ENCODE data around the gene FBN3.

Gene FBN3

DNA sequence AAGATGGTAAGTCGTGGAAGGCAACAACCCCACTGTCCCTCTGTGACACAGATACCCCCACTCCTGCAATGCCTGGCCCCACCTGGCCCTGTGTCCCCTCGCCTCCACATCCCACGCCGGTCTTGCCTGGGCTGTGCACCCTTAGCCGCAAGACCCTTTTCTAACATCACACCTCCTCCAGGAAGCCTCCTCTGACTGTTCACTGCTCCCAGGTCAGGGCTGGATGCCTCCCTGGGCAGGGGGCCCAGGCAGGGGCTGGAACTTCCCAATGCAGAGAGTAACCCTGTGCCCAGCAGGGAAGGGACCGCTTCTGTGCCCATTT lies 1.3 kb downstream of the FBN3 start:
- no peak for ATAC-seq

DNA sequence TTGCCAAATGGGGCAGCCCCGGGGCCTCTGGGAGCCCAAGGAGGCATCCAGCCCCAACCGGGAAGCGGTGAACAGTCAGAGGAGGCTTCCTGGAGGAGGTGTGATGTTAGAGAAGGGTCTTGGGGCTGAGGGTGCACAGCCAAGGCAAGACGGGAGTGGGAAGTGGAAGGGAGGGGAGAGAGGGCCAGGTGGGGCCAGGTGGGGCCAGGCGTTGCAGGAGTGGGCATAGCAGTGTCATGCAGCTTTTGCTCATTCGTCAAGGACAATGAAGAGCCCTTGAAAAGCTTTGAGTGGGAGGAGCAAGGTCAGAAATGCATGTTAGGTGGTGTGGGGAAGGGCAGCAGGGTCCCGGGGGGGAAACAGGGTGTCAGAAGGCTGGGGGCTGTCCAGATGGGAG lies 1.8 kb downstream of the FBN3 start:
- no peak for ATAC-seq

DNA sequence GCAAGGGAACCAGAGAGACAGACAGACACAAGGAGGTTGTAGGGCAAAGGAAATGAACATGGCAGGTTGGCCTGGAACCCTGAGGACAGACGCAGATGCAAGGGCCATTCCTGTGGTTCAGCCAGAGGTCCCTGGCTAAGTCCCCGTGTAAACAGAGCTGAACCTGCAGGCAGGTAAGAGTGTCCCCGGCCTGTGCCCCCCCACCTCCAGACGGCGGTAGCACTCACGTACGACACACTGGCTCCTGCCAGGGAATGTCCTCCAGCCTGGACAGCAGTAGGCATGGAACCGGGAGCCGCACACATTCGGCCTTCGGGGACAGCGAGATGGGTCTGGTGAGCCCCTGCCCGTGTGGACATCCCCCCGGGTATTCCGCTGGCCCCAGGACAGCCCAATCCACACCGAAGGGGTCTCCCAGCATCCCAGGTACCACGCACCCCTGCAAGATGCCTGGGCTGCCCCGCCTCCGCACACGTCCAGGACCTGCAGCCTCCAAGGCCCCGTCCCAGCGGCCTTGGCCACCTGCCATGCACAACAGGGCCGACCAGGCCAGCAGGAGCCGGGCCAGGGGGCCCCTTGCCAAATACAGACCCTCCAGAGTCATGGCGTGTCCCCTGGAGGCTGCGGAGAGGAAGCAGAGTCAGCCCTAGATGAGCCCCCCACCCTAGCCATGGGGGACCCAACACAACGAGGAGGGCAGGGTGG lies 2.4 kb downstream of the FBN3 start:
- ATAC-seq, result no peak

DNA sequence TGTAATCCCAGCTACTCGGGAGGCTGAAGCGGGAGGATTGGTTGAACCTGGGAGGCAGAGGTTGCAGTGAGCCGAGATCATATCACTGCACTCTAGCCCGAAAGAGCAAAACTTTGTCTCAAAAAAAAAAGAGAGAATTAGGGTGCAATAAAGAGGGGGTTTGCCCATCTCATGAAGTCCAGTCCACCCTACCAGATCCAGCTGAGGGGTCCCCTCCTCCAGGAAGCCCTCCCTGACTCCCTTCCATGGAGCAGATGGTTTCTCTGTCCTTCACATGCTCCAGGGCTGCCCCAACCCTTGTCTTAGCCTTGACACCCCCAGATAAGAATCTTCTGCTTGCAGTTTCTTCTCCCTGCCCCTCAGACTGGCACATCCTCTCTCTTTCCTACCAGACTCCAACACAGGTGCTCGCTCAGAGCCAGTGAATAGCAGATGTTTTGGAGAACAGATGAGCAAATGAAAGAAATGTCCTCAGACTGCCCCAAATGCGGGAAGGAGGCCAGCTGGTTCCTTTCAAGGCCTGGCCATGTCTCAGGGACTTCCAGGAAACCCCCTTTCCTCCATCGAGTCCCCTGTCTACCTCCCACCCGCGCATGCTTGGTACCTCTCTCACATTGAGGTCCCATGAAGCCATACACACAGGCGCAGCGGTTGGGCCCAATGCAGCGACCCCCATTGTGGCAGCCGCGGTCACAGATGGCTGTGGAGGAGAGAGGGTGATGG lies 5.0 kb downstream of the FBN3 start:
- ATAC-seq, result no peak

DNA sequence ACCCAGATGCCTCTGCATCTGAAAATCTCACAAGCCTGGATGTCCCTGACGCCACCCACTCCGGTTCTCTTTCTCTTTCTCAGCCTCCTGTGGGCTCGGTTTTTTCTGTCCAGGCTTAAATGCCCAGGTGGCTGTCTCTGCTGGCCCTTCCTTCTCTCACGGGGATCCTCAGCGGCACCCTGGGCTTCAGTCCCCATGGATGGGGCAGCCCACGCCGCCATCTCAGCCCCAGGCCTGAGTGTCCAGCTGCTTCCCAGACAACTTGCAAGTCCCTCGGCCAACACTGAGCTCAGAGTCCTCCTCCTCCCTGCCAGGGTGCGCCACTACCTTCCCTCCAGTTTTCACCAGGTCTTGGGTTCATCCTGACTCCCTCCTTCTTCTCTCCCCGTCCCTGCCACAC lies 6.4 kb downstream of the FBN3 start:
- no peak for ATAC-seq

DNA sequence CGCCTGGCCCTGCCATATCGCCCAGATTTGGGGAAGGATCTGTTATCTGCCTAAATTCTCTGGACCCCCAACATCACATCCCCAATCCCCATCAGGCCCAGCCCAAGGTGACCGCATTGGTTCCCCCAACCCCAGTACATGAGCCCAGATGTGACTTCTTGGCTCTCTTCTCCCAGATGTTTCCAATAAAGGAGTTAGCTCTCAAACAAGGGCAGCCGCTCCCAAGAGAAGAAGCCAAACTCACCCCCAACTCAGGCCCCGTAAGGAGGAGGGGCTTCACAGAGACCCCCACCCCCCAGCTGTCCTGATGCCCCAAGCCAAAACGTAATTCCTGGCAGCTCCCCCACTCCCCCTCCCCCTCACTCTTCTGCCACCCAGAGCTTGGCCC lies 6.9 kb downstream of the FBN3 start:
- ATAC-seq, result no peak

DNA sequence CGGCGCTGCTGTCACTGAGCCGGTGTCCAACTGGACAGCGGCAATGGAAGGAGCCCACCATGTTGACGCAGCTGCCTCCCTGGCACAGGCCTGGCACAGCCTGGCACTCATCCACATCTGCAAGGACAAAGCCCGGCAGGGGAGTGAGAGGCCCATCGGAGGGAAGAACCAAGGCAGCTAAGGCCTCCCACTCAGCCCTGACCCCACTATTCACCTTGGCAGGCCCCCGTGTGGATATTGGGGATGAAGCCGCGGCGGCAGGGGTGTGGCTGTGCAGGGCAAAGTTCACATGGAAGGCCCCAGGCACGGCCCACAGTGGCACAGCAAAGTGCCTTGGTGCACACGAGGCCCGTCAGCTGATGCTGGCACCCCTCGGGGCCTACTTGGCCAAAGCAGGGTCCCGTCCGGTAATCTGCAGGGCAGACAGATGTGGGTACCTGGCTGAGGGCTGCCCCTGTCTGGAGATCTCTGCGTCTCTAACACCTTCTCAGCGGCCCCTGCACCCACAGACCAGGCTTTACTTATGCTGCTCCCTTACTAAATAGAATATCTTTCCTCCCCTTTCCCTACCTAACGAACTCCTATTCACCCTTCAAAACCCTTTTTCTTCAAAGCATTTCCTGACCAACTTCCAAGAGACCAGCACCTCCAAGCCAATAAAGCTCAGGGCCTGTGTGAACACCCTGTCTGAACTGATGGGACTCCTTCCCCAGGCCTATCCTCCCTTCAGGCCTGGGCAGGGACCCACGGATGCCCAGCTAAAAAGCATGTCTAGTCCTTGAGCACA lies 7.5 kb downstream of the FBN3 start:
- no peak for ATAC-seq

DNA sequence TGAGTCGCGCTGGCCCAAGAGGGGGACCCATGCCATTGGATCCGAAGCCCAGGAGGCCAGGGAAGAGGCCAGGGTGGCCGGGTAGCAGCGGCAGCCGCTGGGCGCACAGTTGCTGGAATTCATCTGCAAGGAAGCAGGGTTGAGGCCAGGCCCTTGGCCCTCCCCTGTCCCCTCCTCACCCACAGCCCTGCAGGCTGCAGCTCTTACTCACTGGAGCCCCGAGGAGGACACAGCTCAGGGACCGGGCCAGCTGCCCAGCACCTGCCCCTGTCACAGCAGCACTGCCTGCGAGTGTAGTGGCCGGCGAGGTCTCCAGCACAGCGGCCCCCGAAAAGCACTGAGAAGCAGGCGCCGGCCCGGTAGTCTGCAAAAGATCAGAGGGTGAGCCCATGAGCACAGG lies 11.2 kb downstream of the FBN3 start:
- ATAC-seq, result no peak

DNA sequence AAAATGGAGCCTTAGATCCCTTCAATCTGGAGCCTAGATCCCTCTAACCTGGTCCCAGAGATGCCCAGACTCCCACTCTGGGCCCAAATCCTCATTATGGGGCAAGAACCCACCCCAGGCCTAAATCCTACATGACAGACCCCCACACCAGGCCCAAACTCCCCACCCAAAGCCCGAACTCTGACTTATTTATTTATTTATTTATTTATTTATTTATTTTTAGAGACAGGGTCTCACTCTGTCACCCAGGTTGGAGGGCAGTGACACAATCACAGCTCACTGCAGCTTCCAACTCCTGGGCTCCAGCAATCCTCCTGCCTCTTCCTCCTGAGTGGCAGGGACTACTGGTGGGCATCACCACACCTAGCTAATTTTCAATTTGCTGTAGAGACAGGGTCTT lies 12.0 kb downstream of the FBN3 start:
- no peak for ATAC-seq

DNA sequence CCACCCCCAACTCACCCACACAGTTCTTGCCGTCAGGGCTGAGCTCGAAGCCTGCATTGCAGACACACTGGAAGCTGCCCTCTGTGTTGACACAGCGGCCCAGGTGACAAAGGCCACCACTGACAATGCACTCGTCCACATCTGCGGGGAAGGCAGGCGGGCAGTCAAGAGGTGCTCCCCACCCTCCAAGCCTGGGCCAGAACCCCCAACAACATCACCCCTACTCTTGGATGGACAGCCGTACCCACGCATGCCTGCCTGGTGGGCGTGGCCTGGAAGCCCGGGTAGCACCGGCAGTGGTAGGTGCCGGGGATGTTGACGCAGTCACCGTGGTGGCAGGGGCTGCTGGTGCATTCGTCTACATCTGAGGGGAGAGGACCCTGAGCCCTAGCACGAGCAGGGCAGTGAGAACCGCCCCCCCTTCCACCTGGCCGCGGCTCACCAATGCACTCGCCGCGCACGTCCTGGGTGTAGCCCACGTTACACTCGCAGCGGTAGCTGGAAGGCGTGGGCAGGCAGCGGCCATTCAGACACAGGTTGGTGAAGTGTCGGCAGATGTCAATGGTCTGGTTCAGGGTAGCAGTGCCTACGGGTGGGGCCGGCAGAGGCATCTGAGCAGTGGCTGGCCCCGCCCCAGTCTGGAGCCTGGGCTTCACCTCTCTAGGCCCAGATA lies 13.3 kb downstream of the FBN3 start:
- ATAC-seq, result no peak

DNA sequence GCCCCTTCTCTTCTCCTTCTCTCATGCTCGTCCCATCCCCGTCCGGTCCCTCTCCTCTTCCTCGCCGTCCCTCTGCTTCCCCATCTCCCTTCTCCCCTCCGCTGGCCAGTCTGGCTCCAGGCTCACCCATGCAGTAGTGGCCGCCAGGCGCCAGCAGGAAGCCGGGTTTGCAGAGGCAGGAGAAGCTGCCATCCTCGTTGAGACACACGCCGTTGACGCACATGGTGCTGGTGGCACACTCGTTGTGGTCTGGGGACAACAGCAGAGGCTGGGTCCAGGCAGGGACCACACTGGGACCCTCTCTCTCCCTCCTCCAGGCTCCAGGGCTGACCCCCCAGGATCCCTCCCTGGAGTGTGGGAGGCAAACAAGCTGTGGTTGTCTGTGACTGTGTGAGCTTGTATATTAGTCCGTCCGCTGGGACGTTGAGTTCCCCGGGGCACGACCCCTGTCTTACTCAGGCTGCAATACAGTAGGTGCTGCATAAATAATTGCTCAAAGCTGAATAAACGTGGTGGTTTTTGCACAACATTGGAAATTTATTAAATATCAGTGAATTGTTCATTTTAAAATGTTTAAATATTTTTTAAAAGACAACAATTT lies 16.4 kb downstream of the FBN3 start:
- no peak for ATAC-seq

DNA sequence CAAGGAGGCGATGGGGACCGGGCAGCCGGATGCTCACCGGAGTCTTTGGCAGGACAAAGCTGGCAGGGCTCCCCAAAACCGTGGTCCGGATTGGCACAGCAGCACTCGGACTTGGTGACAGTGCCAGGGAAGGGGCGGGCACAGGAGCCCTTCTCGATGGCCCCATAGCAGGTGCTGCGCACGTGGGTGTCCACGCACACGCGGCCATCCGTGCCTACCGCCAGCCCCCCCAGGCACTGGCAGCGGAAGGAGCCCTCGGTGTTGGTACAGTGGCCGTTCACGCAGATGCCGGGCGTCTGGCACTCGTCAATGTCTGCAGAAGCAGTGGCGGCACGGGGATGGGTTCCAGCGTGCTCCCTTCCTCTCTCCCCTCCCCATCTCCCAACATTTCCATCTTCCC lies 17.9 kb downstream of the FBN3 start:
- no peak for ATAC-seq

DNA sequence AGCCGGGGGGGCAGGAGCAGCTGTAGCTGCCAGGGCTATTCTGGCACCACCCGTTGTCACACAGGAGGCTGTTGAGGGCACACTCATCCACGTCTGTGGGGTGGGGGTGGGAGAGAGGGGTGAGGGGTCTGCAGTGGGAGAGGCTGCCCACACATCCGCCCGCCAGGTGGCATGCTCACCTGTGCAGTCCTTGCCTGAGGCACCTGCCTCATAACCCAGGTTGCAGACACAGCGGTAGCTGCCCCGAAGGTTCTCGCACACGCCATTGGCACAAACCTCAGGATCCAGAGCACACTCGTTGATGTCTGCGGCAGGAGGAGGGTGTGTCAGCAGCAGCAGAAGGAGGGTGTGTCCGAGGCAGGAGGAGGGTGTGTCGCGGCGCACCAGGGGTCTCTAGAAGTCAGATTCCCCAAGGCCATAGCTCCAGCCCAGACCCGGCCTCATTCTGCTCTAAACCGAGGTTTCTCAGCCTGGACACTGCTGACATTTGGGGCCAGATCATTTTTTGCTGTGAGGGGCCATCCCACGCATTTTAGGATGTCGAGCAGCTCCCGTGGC lies 20.3 kb downstream of the FBN3 start:
- ATAC-seq, result no peak

DNA sequence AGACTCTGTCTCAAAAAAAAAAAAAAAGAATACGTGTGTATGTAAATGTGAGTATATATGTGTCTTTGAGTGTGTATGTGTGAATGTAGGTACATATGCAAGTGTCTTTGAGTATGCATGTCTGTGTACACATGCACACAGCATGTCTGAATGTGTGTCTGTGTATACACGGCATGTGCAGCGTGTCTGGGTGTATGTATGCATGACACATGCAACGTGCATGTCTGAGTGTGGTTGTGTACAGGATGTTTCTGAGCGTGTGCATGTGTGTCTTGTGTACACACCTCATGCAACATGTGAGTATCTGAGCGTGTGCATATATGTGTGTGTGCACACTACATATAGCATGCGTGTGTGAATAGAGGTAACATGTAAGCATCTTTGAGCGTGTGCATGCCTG lies 20.8 kb downstream of the FBN3 start:
- no peak for ATAC-seq

DNA sequence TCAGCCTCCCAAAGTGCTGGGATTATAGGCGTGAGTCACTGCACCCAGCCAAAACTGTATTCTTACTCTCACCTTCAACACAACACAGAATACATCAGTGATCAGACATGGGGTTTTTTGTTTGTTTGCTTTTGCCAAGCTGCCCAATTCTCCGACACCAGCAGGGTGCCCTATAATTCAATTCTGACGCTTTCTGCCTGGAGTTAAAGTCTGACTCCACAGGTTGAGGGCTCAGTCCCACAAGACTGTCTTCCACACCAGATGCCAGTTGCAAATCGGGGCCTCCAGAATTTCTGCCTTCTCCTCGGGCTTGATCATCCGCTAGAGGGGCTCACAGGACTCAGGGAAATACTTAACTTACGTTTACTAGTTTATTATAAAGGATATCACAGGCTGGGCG lies 22.1 kb downstream of the FBN3 start:
- ATAC-seq, result no peak

DNA sequence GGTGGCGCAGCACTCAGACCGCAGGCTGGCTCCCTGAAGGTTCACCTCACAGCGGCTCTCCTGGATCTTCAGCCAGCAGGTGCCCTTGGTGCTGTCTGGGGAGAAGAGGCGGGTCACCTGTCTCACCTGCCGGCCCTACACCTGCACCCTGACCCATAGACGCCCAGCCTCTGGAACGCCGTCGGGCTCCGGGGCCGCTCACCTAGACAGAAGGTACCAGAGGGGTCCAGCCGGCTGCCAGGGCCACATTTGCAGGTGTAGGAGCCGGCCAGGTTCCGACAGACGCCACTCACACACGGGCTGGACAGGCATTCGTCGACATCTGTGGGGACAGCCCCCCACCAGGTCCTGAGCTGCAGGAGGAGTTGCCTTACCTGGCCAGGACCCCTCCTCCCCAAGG lies 22.9 kb downstream of the FBN3 start:
- ATAC-seq, result no peak

DNA sequence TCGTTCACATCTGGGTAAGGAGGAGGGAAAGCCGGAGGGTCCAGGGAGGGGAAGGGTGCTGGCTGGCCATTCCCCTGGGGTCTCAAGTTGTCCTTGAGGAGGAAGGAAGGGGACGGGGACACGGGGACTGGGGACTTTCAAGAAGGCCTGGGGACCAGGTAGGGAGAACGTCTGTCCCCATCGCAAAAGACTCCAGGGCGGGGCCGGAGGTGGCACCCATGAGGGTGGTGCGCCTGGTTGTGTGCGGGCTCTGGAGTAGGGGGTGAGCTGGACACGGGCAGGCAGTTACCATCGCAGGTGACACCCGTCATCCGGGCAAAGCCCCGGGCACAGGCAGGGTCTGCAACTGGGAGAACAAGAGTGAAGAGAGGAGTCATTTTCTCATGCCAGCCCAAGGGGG lies 23.4 kb downstream of the FBN3 start:
- no peak for ATAC-seq

DNA sequence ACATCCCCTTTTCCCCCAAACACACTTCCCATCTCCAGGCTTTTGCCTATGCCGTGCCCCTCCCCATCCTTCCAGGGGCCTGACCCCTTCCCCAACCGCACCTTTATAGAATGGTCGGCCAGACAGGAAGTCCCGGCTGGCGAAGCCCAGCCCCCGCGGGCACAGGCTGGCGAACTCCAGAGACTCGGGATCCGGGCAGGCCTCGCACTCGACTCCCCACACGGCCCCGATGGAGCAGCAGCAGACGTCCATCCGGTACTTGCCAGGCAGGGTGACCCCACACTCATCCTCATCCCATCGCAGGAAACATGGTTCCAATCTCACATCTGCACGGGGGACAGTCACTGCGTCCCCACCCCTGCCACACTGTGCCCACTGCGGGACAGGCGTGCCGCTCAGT lies 25.7 kb downstream of the FBN3 start:
- no peak for ATAC-seq

DNA sequence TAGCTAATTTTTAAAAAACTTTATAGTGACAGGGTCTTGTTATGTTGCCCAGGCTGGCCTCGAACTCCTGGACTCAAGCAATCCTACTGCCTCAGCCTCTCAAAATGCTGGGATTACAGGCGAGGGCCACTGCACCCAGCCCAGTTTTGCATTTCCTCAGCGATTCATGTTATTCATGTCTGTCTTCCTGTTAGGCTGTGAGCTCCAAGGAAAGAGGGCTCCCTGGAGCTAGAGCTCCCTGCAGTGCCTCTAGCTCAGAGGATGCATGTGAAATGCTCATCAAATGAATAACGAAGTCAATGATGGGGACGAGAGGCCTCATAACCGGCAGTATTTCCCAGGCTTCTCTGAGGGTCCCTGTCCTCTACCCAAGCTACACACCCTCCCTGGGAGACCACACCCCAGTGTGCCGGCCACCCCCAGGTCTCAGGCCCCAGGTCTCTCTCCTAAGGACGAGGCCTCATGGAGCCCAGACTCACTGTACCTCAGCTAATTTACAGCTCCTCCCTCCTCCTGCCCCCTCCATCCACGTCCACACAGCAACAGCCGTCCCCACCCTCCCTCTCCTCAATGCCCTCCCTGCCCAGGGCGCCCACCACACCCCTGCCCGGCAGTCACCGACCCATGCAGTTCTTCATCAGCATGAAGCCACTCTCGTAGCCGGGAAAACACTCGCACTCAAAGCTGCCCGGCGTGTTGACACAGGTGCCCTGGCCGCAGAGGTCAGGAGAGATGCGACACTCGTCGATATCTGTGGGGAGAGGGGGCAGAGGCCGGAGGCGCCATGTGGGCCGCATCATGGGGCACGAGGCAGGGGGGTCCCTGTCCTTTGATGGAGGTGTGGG lies 28.5 kb downstream of the FBN3 start:
- ATAC-seq, result no peak

DNA sequence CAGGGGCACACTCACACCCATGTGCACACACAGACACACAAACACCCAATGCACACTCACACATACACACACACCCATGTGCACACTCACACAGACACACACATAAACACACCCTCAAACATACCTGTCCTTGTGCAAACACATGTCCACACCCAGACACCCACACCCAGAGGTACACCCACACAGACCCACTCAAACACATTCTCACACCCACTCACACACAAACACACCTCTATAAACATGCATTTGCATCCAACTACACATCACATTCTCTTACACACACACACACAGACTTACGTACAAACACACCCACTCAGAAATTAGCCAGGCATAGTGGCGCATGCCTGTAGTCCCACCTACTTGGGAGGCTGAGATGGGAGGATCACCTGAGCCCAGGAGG lies 31.4 kb downstream of the FBN3 start:
- no peak for ATAC-seq

DNA sequence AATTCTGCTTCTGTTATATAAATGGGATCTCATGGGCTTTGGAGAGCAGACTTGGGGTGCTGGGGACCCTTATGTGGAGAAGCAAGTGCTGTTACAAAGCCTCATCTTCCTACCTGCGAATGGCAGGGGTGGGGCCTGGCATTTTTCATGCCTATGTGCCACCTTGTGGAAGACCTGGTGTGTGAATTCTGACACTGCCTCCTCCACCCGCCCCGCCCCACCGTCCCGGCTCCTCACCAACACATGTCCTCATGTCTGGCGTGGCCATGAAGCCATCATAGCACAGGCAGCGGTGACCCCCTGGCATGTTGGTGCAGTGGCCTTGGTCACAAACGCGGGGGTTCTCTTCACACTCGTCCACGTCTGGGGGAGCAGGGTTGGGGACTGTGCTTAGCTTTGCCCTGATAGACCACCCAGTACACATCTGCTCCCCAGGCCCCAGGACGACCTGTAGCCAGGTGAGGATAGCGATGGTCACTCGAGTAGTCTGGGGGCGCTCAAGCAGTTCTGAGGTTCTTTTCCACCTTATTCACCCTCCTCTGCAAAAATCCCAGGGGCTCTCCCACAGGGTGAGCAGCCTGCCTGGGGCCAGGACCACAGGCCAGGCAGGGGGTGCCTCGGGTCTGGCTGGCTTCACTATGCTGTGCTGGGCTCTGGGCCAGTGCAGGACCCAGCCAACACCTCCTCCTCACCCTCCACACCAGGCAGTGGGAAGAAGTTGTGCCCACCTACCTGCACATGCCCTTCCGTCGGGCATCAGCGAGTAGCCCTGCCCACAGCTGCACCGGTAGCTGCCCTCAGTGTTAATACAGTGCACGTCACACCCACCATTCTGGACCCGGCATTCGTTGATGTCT lies 32.7 kb downstream of the FBN3 start:
- no peak for ATAC-seq
